ENCODE data around the gene SHISA8.

SHISA8 gene

GRCh38 chr22:41909310-41910049, 5.4 kb downstream of the SHISA8 start:
- Histone ChIP-seq H3K27ac (ENCODE audit: low read length) (no peak overlapping the region), H3K4me2 (ENCODE audit: insufficient read depth, low read length) (no peak overlapping the region), H2AFZ (ENCODE audit: low read depth, low read length) (no peak overlapping the region), H3K4me3 (ENCODE audit: low read depth in 1 of 2, low read length in 2 of 2) (no peak overlapping the region), H3K4me1 (ENCODE audit: insufficient read depth, low read length) (no peaks in the 10 kb centered on the region), H3K9me3 (ENCODE audit: insufficient read depth, low read length, severe bottlenecking) (no peaks in the 10 kb centered on the region), H3K9ac (ENCODE audit: low read depth, low read length) (no peak overlapping the region), H3K79me2 (ENCODE audit: insufficient read depth, low read length) (no peaks in the 10 kb centered on the region), H4K20me1 (ENCODE audit: insufficient read depth, low read length) (peaks cover 40% of the 10 kb centered on the region), H3K27me3 (ENCODE audit: insufficient read depth, low read length, poor library complexity) (no peaks in the 10 kb centered on the region), H3K36me3 (ENCODE audit: insufficient read depth, low read length) (peaks cover 30% of the 10 kb centered on the region)
- ATAC-seq (ENCODE audit: insufficient read depth, low read depth), result no peak
- TF ChIP-seq EZH2 (IDR thresholded peaks at IDR 0.05; ENCODE audit: borderline replicate concordance, low read depth, low read length, severe bottlenecking) (no peak), CTCF (IDR thresholded peaks at IDR 0.05; ENCODE audit: borderline replicate concordance, extremely low read depth, low read length, poor library complexity, severe bottlenecking) (no peak)
- no peak for DNase-seq

DNA sequence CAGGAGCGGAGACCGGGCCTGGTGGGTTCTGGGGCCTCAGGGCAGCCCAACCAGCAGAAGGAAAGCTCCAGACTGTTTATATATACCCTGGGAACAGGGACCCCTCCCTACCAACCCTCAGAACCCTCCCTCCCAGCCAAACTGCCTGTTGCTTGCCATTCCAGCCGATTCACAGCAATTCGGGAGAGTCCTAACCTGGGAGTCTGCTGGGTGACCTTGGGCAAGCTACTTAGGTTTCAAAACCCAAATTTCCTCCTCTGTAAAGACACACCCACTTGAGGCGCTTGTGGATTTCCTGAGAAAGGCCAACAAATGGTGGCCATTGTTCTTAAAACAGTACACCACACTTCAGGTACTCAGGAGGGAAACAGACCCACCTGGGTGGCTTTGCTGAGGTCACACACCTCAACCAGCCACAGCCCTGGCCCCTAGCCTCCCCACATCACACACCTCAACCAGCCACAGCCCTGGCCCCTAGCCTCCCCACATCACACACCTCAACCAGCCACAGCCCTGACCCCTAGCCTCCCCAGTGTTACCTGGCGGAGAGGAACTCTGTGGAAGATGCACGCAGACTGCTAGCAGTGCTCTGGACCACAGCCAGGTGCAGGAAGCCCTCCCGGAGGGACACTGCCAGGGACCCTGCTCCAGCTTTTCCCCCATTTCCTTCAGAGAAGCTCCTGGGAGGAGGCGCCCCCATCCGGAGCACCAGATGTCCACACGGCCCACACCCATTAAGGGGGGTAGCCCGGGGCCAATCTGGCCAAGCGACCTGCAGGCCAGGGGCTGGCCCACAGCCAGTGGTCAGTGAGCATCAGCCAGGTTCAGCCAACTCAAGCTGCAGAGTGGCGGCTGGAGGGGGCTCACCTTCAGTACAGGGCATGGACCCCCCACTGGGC, 6.2 kb downstream of the SHISA8 start:
- H3K4me1 ChIP-seq (ENCODE audit: insufficient read depth, low read length), result no peaks in the 10 kb centered on the region
- no peak overlapping the region for H2AFZ ChIP-seq (ENCODE audit: low read depth, low read length)
- peaks cover 45% of the 10 kb centered on the region for H4K20me1 ChIP-seq (ENCODE audit: insufficient read depth, low read length)
- H3K4me3 ChIP-seq (ENCODE audit: low read depth in 1 of 2, low read length in 2 of 2), result no peak overlapping the region
- no peaks in the 10 kb centered on the region for H3K79me2 ChIP-seq (ENCODE audit: insufficient read depth, low read length)
- H3K9ac ChIP-seq (ENCODE audit: low read depth, low read length), result no peak overlapping the region
- H3K36me3 ChIP-seq (ENCODE audit: insufficient read depth, low read length), result peaks cover 38% of the 10 kb centered on the region
- H3K9me3 ChIP-seq (ENCODE audit: insufficient read depth, low read length, severe bottlenecking), result no peaks in the 10 kb centered on the region
- no peaks in the 10 kb centered on the region for H3K27me3 ChIP-seq (ENCODE audit: insufficient read depth, low read length, poor library complexity)
- peak; percentile 37; the same call in 2 of the 3 replicates for ATAC-seq (ENCODE audit: insufficient read depth, low read depth)
- DNase-seq, result no peak
- no peak overlapping the region for H3K4me2 ChIP-seq (ENCODE audit: insufficient read depth, low read length)
- TF ChIP-seq CTCF (IDR thresholded peaks at IDR 0.05; ENCODE audit: borderline replicate concordance, extremely low read depth, low read length, poor library complexity, severe bottlenecking), result no peak
- TF ChIP-seq EZH2 (IDR thresholded peaks at IDR 0.05; ENCODE audit: borderline replicate concordance, low read depth, low read length, severe bottlenecking), result no peak
- H3K27ac ChIP-seq (ENCODE audit: low read length), result no peak overlapping the region

DNA sequence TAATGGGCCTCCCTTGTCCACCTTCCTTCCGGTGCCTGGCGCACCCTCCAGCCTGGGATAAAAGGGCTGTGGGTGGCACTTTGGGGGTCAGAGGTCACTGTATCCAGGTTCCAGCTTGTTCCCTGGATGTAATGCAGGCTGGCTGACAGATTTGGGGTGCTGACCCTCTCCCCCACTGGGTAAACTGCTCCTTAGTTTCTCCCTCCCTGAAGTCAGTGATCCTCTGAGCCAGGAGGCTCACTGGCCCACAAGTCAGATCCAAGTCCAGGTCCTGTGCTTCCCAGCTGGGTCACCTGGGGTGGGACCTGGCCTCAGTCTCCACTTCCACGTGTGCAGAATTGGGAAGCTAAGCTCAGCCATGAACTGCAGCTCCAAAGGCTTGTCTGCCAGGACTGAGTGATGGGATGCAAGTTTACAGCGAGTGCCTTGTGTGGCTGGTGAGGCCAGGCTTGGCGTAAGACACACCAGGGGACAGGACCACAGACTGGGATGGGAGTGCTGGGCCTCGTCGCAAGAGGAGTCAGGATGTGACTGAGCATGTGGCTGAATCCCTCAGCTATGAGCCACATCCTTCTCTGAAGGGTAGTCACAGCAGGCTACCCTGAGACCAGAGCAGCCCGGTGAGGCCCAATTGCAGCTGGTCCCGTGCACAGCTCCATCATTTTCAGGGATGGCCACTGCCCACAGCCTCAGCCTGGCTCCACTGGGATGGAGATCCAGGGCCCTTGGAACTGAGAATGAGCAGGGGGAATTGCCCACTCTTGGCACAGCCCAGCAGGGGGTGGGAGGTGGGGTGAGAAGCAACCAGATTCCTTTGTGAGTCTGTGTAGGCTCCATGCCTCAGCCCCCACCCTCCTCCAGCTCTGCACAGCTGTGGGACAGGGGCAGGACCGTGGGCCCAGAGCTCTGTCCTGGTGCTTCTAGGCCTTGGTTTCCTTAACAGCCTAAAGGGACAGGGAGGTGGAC, 7.2 kb downstream of the SHISA8 start:
- TF ChIP-seq CTCF (IDR thresholded peaks at IDR 0.05; ENCODE audit: borderline replicate concordance, extremely low read depth, low read length, poor library complexity, severe bottlenecking) (peak; percentile 9), EZH2 (IDR thresholded peaks at IDR 0.05; ENCODE audit: borderline replicate concordance, low read depth, low read length, severe bottlenecking) (no peak)
- peaks cover 48% of the 10 kb centered on the region for H3K36me3 ChIP-seq (ENCODE audit: insufficient read depth, low read length)
- no peak overlapping the region for H3K4me2 ChIP-seq (ENCODE audit: insufficient read depth, low read length)
- H3K9ac ChIP-seq (ENCODE audit: low read depth, low read length), result no peak overlapping the region
- no peak overlapping the region for H2AFZ ChIP-seq (ENCODE audit: low read depth, low read length)
- ATAC-seq (ENCODE audit: insufficient read depth, low read depth), result peak; percentile 31; the same call in 1 of the 3 replicates
- H3K4me3 ChIP-seq (ENCODE audit: low read depth in 1 of 2, low read length in 2 of 2), result no peak overlapping the region
- no peaks in the 10 kb centered on the region for H3K9me3 ChIP-seq (ENCODE audit: insufficient read depth, low read length, severe bottlenecking)
- no peaks in the 10 kb centered on the region for H3K4me1 ChIP-seq (ENCODE audit: insufficient read depth, low read length)
- no peaks in the 10 kb centered on the region for H3K79me2 ChIP-seq (ENCODE audit: insufficient read depth, low read length)
- DNase-seq, result no peak
- H3K27ac ChIP-seq (ENCODE audit: low read length), result no peak overlapping the region
- H4K20me1 ChIP-seq (ENCODE audit: insufficient read depth, low read length), result peaks cover 43% of the 10 kb centered on the region
- no peaks in the 10 kb centered on the region for H3K27me3 ChIP-seq (ENCODE audit: insufficient read depth, low read length, poor library complexity)

Data from DND-41 (cell line).